Activated gamma-delta T cell treated with Interleukin-2 at 50 U/mL for 16 hours (primary cell): ENCODE measurements around the gene OGFR.

Experiments used
- DNase-seq: peaks from one replicate; pipeline ENCODE4 v3.0.0-alpha.2; 2020

Gene OGFR

GRCh38 chr20:62770111-62770910 is 34.3 kb upstream of the OGFR start:
- DNase-seq = no peak

GRCh38 chr20:62770916-62771315 is 33.7 kb upstream of the OGFR start:
- DNase-seq = no peak

GRCh38 chr20:62771396-62772102 is 33.1 kb upstream of the OGFR start:
- DNase-seq = no peak

- DNase-seq = no peak
Observed at GRCh38 chr20:62772103-62772611, 32.5 kb upstream of the OGFR start.

- DNase-seq = no peak
Observed at GRCh38 chr20:62772619-62772989, 32.0 kb upstream of the OGFR start.

GRCh38 chr20:62772990-62773844 is 31.4 kb upstream of the OGFR start:
- DNase-seq = no peak

- no peak for DNase-seq
Observed at GRCh38 chr20:62773845-62774714, 30.6 kb upstream of the OGFR start.

GRCh38 chr20:62774762-62775161 is 29.9 kb upstream of the OGFR start:
- DNase-seq = no peak

- DNase-seq = no peak
Observed at GRCh38 chr20:62775206-62775605, 29.4 kb upstream of the OGFR start.

GRCh38 chr20:62776035-62776691 is 28.5 kb upstream of the OGFR start:
- DNase-seq = no peak

- peak; percentile 66 for DNase-seq
Observed at GRCh38 chr20:62776692-62777527, 27.7 kb upstream of the OGFR start.

GRCh38 chr20:62777528-62777830 is 27.2 kb upstream of the OGFR start:
- no peak for DNase-seq

GRCh38 chr20:62778058-62778457 is 26.6 kb upstream of the OGFR start:
- no peak for DNase-seq

- DNase-seq = no peak
Observed at GRCh38 chr20:62778601-62779416, 25.8 kb upstream of the OGFR start.

GRCh38 chr20:62779417-62779685 is 25.3 kb upstream of the OGFR start:
- DNase-seq = no peak

GRCh38 chr20:62780204-62780603 is 24.4 kb upstream of the OGFR start:
- no peak for DNase-seq

- no peak for DNase-seq
Observed at GRCh38 chr20:62780696-62781095, 23.9 kb upstream of the OGFR start.

- no peak for DNase-seq
Observed at GRCh38 chr20:62782149-62782892, 22.3 kb upstream of the OGFR start.

GRCh38 chr20:62782893-62783278 is 21.7 kb upstream of the OGFR start:
- DNase-seq = no peak

GRCh38 chr20:62784497-62784896 is 20.1 kb upstream of the OGFR start:
- no peak for DNase-seq
